H1 (cell line): Measurements from ENCODE around the gene RSRC2. TPM values are rescaled to one million over a fixed set of nuclear protein-coding genes. Genes with fewer than 3 reads are reported as not detected.

Source experiments
- CTCF ChIA-PET: fragments of 300-600 bp; sonication (Branson Sonifier 250); formaldehyde crosslinking; loops from one replicate; lab custom pipeline; 2021; ENCODE audit not compliant: partially characterized antibody; lab: Charles Lee
- POLR2A ChIA-PET: fragments of 300-600 bp; sonication (Branson Sonifier 250); formaldehyde crosslinking; loops from one replicate; lab custom pipeline; 2021; ENCODE audit warnings: inconsistent platforms; ENCODE audit not compliant: partially characterized antibody; lab: Charles Lee
- DNase-seq, 2 experiments: peaks; one replicate each; pipeline versions ENCODE4 v3.0.0 to v3.0.0-alpha.2; 2010 to 2022; ENCODE audit warnings: low spot score in 2 of 2, low read depth in 1 of 2, mixed read lengths in 1 of 2
- FAIRE-seq: peaks from 2 replicates; lab custom pipeline; 2011; peaks lifted over from hg19 to GRCh38; lab: Jason Lieb, UNC
- H2AFZ ChIP-seq: 2 replicates; pipeline ENCODE4 v1.8.1; 2012; ENCODE audit warnings: low read length, inconsistent platforms
- H2AK5ac ChIP-seq: 2 replicates; pipeline ENCODE4 v1.6.1; 2013; ENCODE audit warnings: low read depth, low read length
- H2BK120ac ChIP-seq: replicated peaks from 2 replicates; pipeline ENCODE3; 2013; ENCODE audit warnings: low read depth, low read length, inconsistent platforms
- H2BK12ac ChIP-seq: 2 replicates; pipeline ENCODE4 v1.6.1; 2013; ENCODE audit warnings: low read depth, low read length
- H2BK15ac ChIP-seq: 2 replicates; pipeline ENCODE4 v1.6.1; 2013; ENCODE audit warnings: low read length
- H2BK20ac ChIP-seq: 2 replicates; pipeline ENCODE4 v1.6.1; 2013; ENCODE audit warnings: low read length
- H2BK5ac ChIP-seq: 2 replicates; pipeline ENCODE4 v1.6.1; 2013; ENCODE audit warnings: low read depth, low read length
- H3K14ac ChIP-seq: 2 replicates; pipeline ENCODE4 v1.6.1; 2013; ENCODE audit warnings: inconsistent platforms; ENCODE audit not compliant: insufficient read length
- H3K18ac ChIP-seq: 2 replicates; pipeline ENCODE4 v1.6.1; 2013; ENCODE audit warnings: low read length; ENCODE audit errors: extremely low read depth
- H3K23ac ChIP-seq: 2 replicates; pipeline ENCODE4 v1.6.1; 2013; ENCODE audit warnings: inconsistent platforms; ENCODE audit not compliant: insufficient read length
- H3K23me2 ChIP-seq: 2 replicates; pipeline ENCODE4 v1.6.1; 2013; ENCODE audit warnings: low read depth, low read length
- H3K27ac ChIP-seq: 2 replicates; pipeline ENCODE4 v1.6.1; 2011; ENCODE audit warnings: low read depth, low read length, inconsistent platforms
- H3K27me3 ChIP-seq, 4 experiments: replicated peaks in 1 of 4; 1 replicate in 1 of 4; 2 replicates in 3 of 4; pipeline versions ENCODE4 v1.6.1 to v1.8.1; 2011 to 2013; ENCODE audit warnings: low read length in 3 of 4, mild to moderate bottlenecking in 3 of 4, inconsistent platforms in 2 of 4, mixed read lengths in 2 of 4, moderate library complexity in 1 of 4; ENCODE audit not compliant: control insufficient read depth in 3 of 4, insufficient read depth in 3 of 4; ENCODE audit errors: extremely low read depth in 1 of 4
- H3K36me3 ChIP-seq, 4 experiments: 2 replicates each; pipeline versions ENCODE4 v1.6.1 to v1.8.1; 2011 to 2013; ENCODE audit warnings: mild to moderate bottlenecking in 4 of 4, low read length in 3 of 4, moderate library complexity in 2 of 4, control low read depth in 1 of 4, inconsistent platforms in 1 of 4; ENCODE audit not compliant: insufficient read depth in 4 of 4, control insufficient read depth in 2 of 4
- H3K4ac ChIP-seq: replicated peaks from 2 replicates; pipeline ENCODE3; 2013; ENCODE audit warnings: low read length, low read depth, mixed read lengths, inconsistent platforms; ENCODE audit not compliant: insufficient read length
- H3K4me1 ChIP-seq, 4 experiments: replicated peaks in 1 of 4; 1 replicate in 1 of 4; 2 replicates in 3 of 4; pipeline versions ENCODE4 v1.6.1 to v1.8.1; 2011 to 2013; ENCODE audit warnings: low read length in 3 of 4, inconsistent platforms in 2 of 4, mixed read lengths in 1 of 4; ENCODE audit not compliant: insufficient read depth in 4 of 4, control insufficient read depth in 3 of 4
- H3K4me2 ChIP-seq, 2 experiments: 2 replicates each; pipeline versions ENCODE4 v1.6.1 to v1.8.1; 2011 to 2013; ENCODE audit warnings: low read depth in 2 of 2, low read length in 2 of 2, control low read depth in 1 of 2, inconsistent platforms in 1 of 2, mild to moderate bottlenecking in 1 of 2; ENCODE audit not compliant: insufficient read depth in 1 of 2
- H3K4me3 ChIP-seq, 4 experiments: fragments of 200-600, 300-600 bp in 1 of 4; sonication (generic), shearing (Covaris generic), sonication (Bioruptor Twin) in 1 of 4; 2 replicates each; pipeline versions ENCODE4 v1.5.1 to v1.8.1; 2011 to 2016; ENCODE audit warnings: low read length in 4 of 4, low read depth in 3 of 4, control low read depth in 2 of 4, inconsistent platforms in 2 of 4, mild to moderate bottlenecking in 2 of 4, mixed read lengths in 1 of 4, moderate library complexity in 1 of 4; ENCODE audit not compliant: insufficient read depth in 2 of 4; ENCODE audit errors: extremely low read depth in 1 of 4
- H3K56ac ChIP-seq: replicated peaks from 2 replicates; pipeline ENCODE3; 2013; ENCODE audit warnings: low read depth, mild to moderate bottlenecking, mixed read lengths, low read length, inconsistent platforms; ENCODE audit not compliant: insufficient read length
- H3K79me1 ChIP-seq: 2 replicates; pipeline ENCODE4 v1.6.1; 2013; ENCODE audit warnings: low read depth, low read length, control low read depth
- H3K79me2 ChIP-seq, 2 experiments: 2 replicates each; pipeline versions ENCODE4 v1.6.1 to v1.8.1; 2012 to 2013; ENCODE audit warnings: low read length in 2 of 2, mild to moderate bottlenecking in 2 of 2, inconsistent platforms in 1 of 2; ENCODE audit not compliant: insufficient read depth in 2 of 2, control insufficient read depth in 1 of 2
- H3K9ac ChIP-seq, 4 experiments: replicated peaks in 1 of 4; 1 replicate in 1 of 4; 2 replicates in 3 of 4; pipeline versions ENCODE4 v1.6.1 to v1.8.1; 2011 to 2013; ENCODE audit warnings: low read depth in 3 of 4, low read length in 3 of 4, control low read depth in 2 of 4, mild to moderate bottlenecking in 2 of 4, moderate library complexity in 2 of 4, inconsistent platforms in 1 of 4; ENCODE audit errors: extremely low read depth in 1 of 4
- H3K9me3 ChIP-seq, 2 experiments: 2 replicates each; pipeline versions ENCODE4 v1.6.1 to v1.8.1; 2012 to 2013; ENCODE audit warnings: mild to moderate bottlenecking in 2 of 2, moderate library complexity in 2 of 2, control low read depth in 1 of 2, inconsistent platforms in 1 of 2, low read depth in 1 of 2, low read length in 1 of 2, mixed read lengths in 1 of 2; ENCODE audit not compliant: insufficient read depth in 2 of 2
- H4K20me1 ChIP-seq, 2 experiments: replicated peaks in 1 of 2; 2 replicates each; pipeline versions ENCODE3 to v1.8.1; 2011 to 2013; ENCODE audit warnings: inconsistent platforms in 2 of 2, low read length in 2 of 2, mild to moderate bottlenecking in 1 of 2; ENCODE audit not compliant: insufficient read depth in 2 of 2, control insufficient read depth in 1 of 2
- H4K5ac ChIP-seq: 2 replicates; pipeline ENCODE4 v1.6.1; 2013; ENCODE audit warnings: low read length, low read depth, mixed read lengths, inconsistent platforms; ENCODE audit not compliant: insufficient read length
- H4K8ac ChIP-seq: 2 replicates; pipeline ENCODE4 v1.8.0; 2013; ENCODE audit warnings: mild to moderate bottlenecking, moderate library complexity, low read length, inconsistent platforms; ENCODE audit not compliant: insufficient read depth; ENCODE audit errors: extremely low read depth
- H4K91ac ChIP-seq: replicated peaks from 2 replicates; pipeline ENCODE3; 2013; ENCODE audit warnings: low read length, mixed read lengths, inconsistent platforms; ENCODE audit not compliant: insufficient read length
- BRCA1 ChIP-seq: IDR thresholded peaks from 2 replicates; pipeline ENCODE4 v1.6.1; 2012; ENCODE audit warnings: low read depth, low read length, improper control_type of control experiment
- CBX8 ChIP-seq: fragments of 300-800, 300-1000 bp; sonication (generic); IDR thresholded peaks from 2 replicates; pipeline ENCODE4 v1.7.1; 2016; ENCODE audit warnings: low read depth, low read length, borderline replicate concordance
- EGR1 ChIP-seq: IDR thresholded peaks from 2 replicates; pipeline ENCODE4 v1.6.1; 2011; ENCODE audit warnings: low read depth, low read length, borderline replicate concordance
- GABPA ChIP-seq: IDR thresholded peaks from 2 replicates; pipeline ENCODE4 v1.6.1; 2011; ENCODE audit warnings: mild to moderate bottlenecking, low read length, moderate library complexity, borderline replicate concordance; ENCODE audit not compliant: insufficient read depth
- GTF2F1 ChIP-seq: IDR thresholded peaks from 2 replicates; pipeline ENCODE4 v1.6.1; 2012; ENCODE audit warnings: low read depth, low read length, improper control_type of control experiment, borderline replicate concordance
- NRF1 ChIP-seq: IDR thresholded peaks from 2 replicates; pipeline ENCODE4 v1.6.1; 2011; ENCODE audit warnings: mild to moderate bottlenecking, low read depth, low read length, improper control_type of control experiment
- POLR2AphosphoS5 ChIP-seq: IDR thresholded peaks from 2 replicates; pipeline ENCODE4 v1.6.1; 2011; ENCODE audit warnings: low read depth, low read length
- RNF2 ChIP-seq: fragments of 200-900, 300-1000 bp; sonication (generic); IDR thresholded peaks from 2 replicates; pipeline ENCODE4 v1.7.1; 2016; ENCODE audit warnings: borderline replicate concordance, low read depth, mild to moderate bottlenecking, antibody characterized with exemption, low read length; ENCODE audit not compliant: poor library complexity, severe bottlenecking; ENCODE audit errors: missing control alignments
- SP4 ChIP-seq: IDR thresholded peaks from 2 replicates; pipeline ENCODE4 v1.6.1; 2012; ENCODE audit warnings: low read length, inconsistent platforms
- TBP ChIP-seq: IDR thresholded peaks from 2 replicates; pipeline ENCODE4 v1.6.1; 2011; ENCODE audit warnings: low read depth, low read length, improper control_type of control experiment
- YY1 ChIP-seq: IDR thresholded peaks from 2 replicates; pipeline ENCODE4 v1.6.1; 2011; ENCODE audit warnings: low read depth, mild to moderate bottlenecking, low read length
- WGBS, 2 experiments: shearing (Covaris generic) in 1 of 2; methylation state at CpG; one replicate each; pipeline versions ENCODE4 v1.1.6 to v1.1.7; 2013 to 2015; ENCODE audit warnings: low lambda C conversion rate in 2 of 2, mixed read lengths in 2 of 2, inconsistent platforms in 1 of 2, low coverage in 1 of 2, missing lambda C conversion rate in 1 of 2; ENCODE audit not compliant: insufficient replicate concordance in 2 of 2, insufficient coverage in 1 of 2, insufficient read length in 1 of 2; ENCODE audit errors: extremely low coverage in 1 of 2, missing lambda C conversion rate in 1 of 2; 5-methylcytosine and 5-hydroxymethylcytosine counted together
- polyA plus RNA-seq, 7 experiments: library from polyadenylated mRNA; depleted of rRNA in 3 of 7; stranded (reverse) in 5 of 7; unstranded in 2 of 7; fragments of >200 nt in 5 of 7; fragments of 200-250 nt in 2 of 7; gene quantifications; 1 replicate in 5 of 7; 2 replicates in 1 of 7; 4 replicates in 1 of 7; pipeline versions ENCODE4 v1.2.1 to v1.2.3, GENCODE V29; 2011 to 2013; ENCODE audit warnings: missing spikeins in 2 of 7, mixed read lengths in 2 of 7
- total RNA-seq: library from RNA; stranded (reverse); fragmentation: NEBNext Ultra II Directional; extraction: Animal tissue kit (Norgen Biotek cat#: 25700); gene quantifications from 2 replicates; pipeline ENCODE4 v1.2.1, GENCODE V29; 2021
- TF ChIP-seq, protein P1 (sequence below), 3 experiments: IDR thresholded peaks; 1 replicate in 2 of 3; 2 replicates in 1 of 3; pipeline versions ENCODE4 v1.5.1 to v1.6.1; 2011; ENCODE audit warnings: low read length in 3 of 3, mild to moderate bottlenecking in 3 of 3, inconsistent platforms in 2 of 3, low read depth in 1 of 3, moderate library complexity in 1 of 3; ENCODE audit not compliant: insufficient read depth in 1 of 3; ENCODE audit errors: control extremely low read depth in 1 of 3

Gene RSRC2
- total and polyA plus RNA-seq, 2 of the 8 experiments (the other 6 are each of a cell fraction or from before 2014, with no cell fraction given): 15.9 to 71.4 TPM

DNA sequence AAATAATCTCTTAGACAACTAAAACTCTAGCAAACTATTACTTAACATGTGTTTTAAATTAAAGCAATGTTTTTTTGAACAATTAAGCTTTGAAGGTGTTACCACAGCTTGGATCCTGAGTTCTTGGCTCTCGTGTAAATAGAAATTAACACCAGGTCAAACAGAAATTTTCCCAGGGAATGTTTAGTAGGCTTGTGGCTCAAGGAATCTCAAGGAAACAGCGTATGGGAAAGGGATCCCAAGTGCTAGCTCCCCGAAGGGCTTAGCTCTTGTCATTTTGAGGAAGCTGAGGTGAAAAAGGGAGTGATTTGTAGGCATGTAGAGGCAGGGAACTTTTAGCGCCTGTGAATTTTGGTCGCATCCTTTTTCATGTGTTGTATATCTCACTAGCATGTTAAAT is 11.8 kb upstream of the RSRC2 start:
- no peak overlapping the region for H2BK5ac ChIP-seq
- H3K36me3 ChIP-seq: peaks cover 8 to 82% (median 44%) of the 10 kb centered on the region in 4 experiments
- H4K8ac ChIP-seq: no peak overlapping the region
- no peak overlapping the region for H2AFZ ChIP-seq
- H3K4me2 ChIP-seq: no peak overlapping the region
- no peaks in the 10 kb centered on the region; the same call in 1 of the 2 replicates for H3K79me1 ChIP-seq
- DNase-seq: no peak
- H3K14ac ChIP-seq: no peak overlapping the region
- H2BK15ac ChIP-seq: no peak overlapping the region
- no peak overlapping the region for H2BK12ac ChIP-seq
- no peak overlapping the region for H3K9ac ChIP-seq
- ChIA-PET POLR2A (interaction anchor here (1.3 to 49.0 kb wide), 2 partner anchors 8 to 32 kb away, joined by 3 to 1221 read pairs; partner anchors contain the start of genes KNTC1, RSRC2 and ZCCHC8), CTCF (interaction anchor here (1.0 kb wide), 1 partner anchor 18 kb away, joined by 3 read pairs; no protein-coding TSS in a partner anchor)
- H3K23me2 ChIP-seq: no peaks in the 10 kb centered on the region
- H3K9me3 ChIP-seq: no peaks in the 10 kb centered on the region
- no peak overlapping the region for H3K56ac ChIP-seq
- H4K91ac ChIP-seq: no peak overlapping the region
- FAIRE-seq: no peak
- H4K20me1 ChIP-seq: peaks cover 0 to 2% of the 10 kb centered on the region in 2 experiments
- H3K4me1 ChIP-seq: no peaks in the 10 kb centered on the region
- no peak overlapping the region for H2BK20ac ChIP-seq
- no peak overlapping the region for H3K23ac ChIP-seq
- no peak overlapping the region for H2BK120ac ChIP-seq
- no peak overlapping the region for H3K4me3 ChIP-seq
- no peak overlapping the region for H2AK5ac ChIP-seq
- no peak overlapping the region for H3K4ac ChIP-seq
- no peak overlapping the region for H3K18ac ChIP-seq
- H3K27ac ChIP-seq: no peak overlapping the region
- WGBS, 2 experiments: 95% methylated on average over 5 of the region's 5 CpGs; no CpG with 5 or more reads in 1 of the 2 experiments
- 0 out of 4 replicates have a peak, but pooled peaks cover 0 to 3% of the 10 kb centered on the region in 2 experiments for H3K79me2 ChIP-seq
- no peak overlapping the region for H4K5ac ChIP-seq
- H3K27me3 ChIP-seq: no peaks in the 10 kb centered on the region
- TF ChIP-seq RNF2 (no peak), GABPA (no peak), EGR1 (no peak), NRF1 (no peak), SP4 (no peak), TBP (no peak), CBX8 (no peak), BRCA1 (no peak), YY1 (no peak), POLR2AphosphoS5 (no peak), GTF2F1 (no peak)
- TF ChIP-seq, protein P1, sequence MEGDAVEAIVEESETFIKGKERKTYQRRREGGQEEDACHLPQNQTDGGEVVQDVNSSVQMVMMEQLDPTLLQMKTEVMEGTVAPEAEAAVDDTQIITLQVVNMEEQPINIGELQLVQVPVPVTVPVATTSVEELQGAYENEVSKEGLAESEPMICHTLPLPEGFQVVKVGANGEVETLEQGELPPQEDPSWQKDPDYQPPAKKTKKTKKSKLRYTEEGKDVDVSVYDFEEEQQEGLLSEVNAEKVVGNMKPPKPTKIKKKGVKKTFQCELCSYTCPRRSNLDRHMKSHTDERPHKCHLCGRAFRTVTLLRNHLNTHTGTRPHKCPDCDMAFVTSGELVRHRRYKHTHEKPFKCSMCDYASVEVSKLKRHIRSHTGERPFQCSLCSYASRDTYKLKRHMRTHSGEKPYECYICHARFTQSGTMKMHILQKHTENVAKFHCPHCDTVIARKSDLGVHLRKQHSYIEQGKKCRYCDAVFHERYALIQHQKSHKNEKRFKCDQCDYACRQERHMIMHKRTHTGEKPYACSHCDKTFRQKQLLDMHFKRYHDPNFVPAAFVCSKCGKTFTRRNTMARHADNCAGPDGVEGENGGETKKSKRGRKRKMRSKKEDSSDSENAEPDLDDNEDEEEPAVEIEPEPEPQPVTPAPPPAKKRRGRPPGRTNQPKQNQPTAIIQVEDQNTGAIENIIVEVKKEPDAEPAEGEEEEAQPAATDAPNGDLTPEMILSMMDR (IDR thresholded peaks at IDR 0.05; ENCODE audit: control extremely low read depth in 1 of 3, insufficient read depth in 1 of 3, low read depth in 1 of 3, low read length in 3 of 3): no peak
